Measurements from ENCODE around the gene RRP1B.
"Not testable (repeated sequence)": the region's sequence is repeated elsewhere in the genome, so short reads cannot be mapped to it uniquely, and the experiment has no call there.

Gene RRP1B

DNA sequence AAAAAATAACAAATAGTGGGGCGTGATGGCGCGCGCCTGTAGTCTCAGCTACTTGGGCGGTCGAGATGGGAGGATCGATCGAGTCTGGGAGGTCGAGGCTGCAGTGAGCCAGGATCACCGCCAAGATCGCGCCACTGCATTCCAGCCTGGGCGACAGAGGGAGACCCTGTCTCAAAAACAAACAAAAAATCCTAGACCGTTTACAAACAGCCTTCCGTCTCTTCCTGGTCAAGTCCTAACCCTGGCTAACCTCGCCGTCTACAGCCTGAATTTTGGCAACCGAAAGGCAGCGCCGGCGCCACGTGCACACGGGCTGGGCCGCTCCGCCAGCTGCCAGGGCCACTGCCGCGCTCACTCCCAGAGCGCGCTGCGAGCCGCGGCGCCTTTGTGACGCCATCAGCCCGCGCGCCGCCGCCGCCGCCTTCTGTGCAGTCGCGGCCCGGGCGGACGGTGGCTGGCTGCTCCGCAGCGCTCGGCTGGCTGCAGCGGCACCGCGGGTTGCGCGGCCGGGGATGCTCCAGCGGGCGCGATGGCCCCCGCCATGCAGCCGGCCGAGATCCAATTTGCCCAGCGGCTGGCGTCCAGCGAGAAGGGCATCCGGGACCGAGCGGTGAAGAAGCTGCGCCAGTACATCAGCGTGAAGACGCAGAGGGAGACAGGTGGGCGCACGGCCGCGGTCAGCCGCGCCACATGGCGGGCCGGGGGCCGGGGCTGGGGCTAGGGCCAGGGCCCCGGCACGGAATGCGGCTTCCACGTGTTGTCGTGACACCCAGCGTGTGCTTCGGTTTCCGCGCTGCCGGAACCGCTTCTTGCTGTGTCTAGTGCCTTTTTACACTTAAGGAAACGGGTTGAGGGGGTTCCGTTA lies at the start of gene RRP1B, which contains the start of gene HSF2BP:
Gene RRP1B, plus strand, starts transcription at position 425 of the 865 bp plus-strand sequence. Its CDS starts 105 bp downstream, at position 530.
Gene HSF2BP, minus strand, starts transcription at position 353 of the 865 bp plus-strand sequence. CDS start 1,392 bp downstream, outside the sequence.
- peak; percentile 50 to 79 (median 68) for DNase-seq (ENCODE audit: low read depth in 3 of 3)

- peak in 1 of 3 experiments; percentile 7 for DNase-seq (ENCODE audit: low read depth in 3 of 3)
These were observed 47.6 kb upstream of the RRP1B start for GRCh38 chr21:43611598-43612369.

- no peak for DNase-seq (ENCODE audit: low read depth in 3 of 3)
These were observed 45.4 kb upstream of the RRP1B start for GRCh38 chr21:43613755-43614638.

GRCh38 chr21:43614839-43615238 lies 44.5 kb upstream of the RRP1B start:
- DNase-seq (ENCODE audit: low read depth in 3 of 3): no peak

DNA sequence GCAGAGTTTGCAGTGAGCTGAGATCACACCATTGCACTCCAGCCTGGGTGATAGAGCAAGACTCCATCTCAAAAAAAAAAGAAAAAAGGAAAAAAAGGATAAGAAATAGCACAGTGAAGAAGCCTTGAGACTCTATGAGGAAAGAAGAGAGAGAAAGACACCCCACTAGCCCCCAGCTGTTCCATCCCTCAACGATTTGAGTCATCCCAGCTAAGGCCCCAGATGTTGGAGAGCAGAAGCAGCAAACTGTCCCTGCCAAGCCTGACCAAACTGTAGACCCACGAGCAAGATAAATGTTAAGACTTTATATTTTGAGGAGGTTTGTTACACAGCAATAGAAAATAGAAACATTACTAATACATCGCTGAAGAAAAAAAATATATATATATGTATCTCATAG lies 42.5 kb upstream of the RRP1B start:
- DNase-seq (ENCODE audit: low read depth in 3 of 3): not testable (repeated sequence)

GRCh38 chr21:43618940-43619339 lies 40.4 kb upstream of the RRP1B start:
- no peak for DNase-seq (ENCODE audit: low read depth in 3 of 3)

GRCh38 chr21:43619344-43619743 lies 40.0 kb upstream of the RRP1B start:
- no peak for DNase-seq (ENCODE audit: low read depth in 3 of 3)

- no peak for DNase-seq (ENCODE audit: low read depth in 3 of 3)
These were observed 39.5 kb upstream of the RRP1B start for GRCh38 chr21:43619856-43620255.

DNA sequence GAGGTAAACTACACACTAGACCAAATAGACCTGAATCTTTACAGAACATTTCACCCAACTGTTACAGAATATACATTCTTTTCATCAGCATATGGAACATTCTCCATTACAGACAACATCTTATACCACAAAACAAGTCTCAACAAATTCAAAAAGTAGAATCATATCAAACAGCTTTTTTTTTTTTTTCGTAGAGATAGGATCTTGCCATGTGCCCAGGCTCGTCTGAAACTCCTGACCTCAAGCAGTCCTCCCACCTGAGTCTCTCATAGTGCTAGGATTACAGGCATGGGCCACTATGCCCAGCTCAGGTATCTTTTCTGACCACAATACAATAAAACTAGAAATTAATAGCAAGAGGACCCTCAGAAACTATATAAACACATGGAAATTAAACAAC lies 36.6 kb upstream of the RRP1B start:
- DNase-seq (ENCODE audit: low read depth in 3 of 3): no peak

GRCh38 chr21:43623588-43623987 lies 35.8 kb upstream of the RRP1B start:
- DNase-seq (ENCODE audit: low read depth in 3 of 3): no peak

GRCh38 chr21:43624339-43624738 lies 35.0 kb upstream of the RRP1B start:
- no peak for DNase-seq (ENCODE audit: low read depth in 3 of 3)

GRCh38 chr21:43626390-43626789 lies 33.0 kb upstream of the RRP1B start:
- no peak for DNase-seq (ENCODE audit: low read depth in 3 of 3)

GRCh38 chr21:43627527-43627926 lies 31.8 kb upstream of the RRP1B start:
- no peak for DNase-seq (ENCODE audit: low read depth in 3 of 3)

GRCh38 chr21:43631411-43632107 lies 27.8 kb upstream of the RRP1B start:
- DNase-seq (ENCODE audit: low read depth in 3 of 3): no peak

- no peak for DNase-seq (ENCODE audit: low read depth in 3 of 3)
These were observed 26.9 kb upstream of the RRP1B start for GRCh38 chr21:43632373-43632905.

- DNase-seq (ENCODE audit: low read depth in 3 of 3): no peak
These were observed 24.7 kb upstream of the RRP1B start for GRCh38 chr21:43634618-43635017.

DNA sequence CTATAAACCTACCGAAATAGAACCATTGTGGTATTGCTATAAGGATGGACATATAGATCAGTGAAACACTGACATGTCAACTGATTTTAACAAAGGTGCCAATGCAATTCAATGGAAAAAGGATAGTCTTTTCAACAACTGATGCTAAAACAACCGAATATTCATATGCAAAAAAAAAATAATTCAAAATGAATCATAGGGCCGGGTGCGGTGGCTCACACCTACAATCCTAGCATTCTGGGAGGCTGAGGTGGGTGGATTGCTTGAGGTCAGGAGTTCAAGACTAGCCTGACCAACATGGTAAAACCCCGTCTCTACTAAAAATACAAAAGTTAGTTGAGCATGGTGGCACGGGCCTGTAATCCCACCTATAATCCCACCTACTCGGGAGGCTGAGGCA lies 23.9 kb upstream of the RRP1B start:
- no peak for DNase-seq (ENCODE audit: low read depth in 3 of 3)

- no peak for DNase-seq (ENCODE audit: low read depth in 3 of 3)
These were observed 21.7 kb upstream of the RRP1B start for GRCh38 chr21:43637530-43638158.

DNA sequence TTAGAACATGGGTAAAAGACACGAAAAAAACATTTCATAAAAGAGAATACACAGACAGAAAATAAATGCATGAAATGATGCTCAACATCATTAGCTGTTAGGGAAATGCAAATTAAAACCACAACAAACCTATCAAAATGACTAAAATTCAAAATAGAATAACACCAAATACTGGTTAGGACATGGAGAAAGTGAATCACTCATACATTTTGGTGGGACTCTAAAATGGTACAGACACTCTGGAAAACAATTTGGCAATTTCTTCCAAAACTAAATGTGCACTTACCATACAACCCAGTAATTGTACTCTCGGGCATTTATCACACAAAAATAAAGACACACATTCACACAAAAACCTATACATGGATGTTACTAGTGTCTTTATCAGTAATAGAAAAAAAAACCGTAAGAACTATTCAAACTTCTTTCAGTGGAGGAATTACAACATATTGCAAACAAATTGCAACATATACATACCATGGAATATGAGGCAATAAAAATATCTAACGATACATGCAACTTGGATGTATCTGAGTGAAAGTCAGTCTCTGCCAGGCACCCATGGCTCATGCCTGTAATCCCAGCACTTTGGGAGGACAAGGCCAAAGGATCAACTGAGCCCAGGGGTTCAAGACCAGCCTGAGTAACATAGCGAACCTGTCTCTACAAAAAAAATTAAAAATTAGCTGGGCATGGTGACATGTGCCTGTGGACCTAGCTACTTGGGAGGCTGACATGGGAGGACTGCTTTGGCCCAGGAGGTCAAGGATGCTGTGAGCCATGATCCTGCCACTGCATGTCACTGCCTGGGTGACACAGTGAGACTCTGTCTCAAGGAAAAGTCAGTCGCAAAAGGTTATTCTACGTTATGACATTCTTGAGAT lies 19.6 kb upstream of the RRP1B start:
- DNase-seq (ENCODE audit: low read depth in 3 of 3): no peak
